Subcutaneous adipose tissue (tissue), 4 donors: Measurements from ENCODE around the gene TMEM120B. TPM values are rescaled to one million over a fixed set of nuclear protein-coding genes. Genes with fewer than 3 reads are reported as not detected.

ENCODE experiments used
- CTCF ChIP-seq: fragments of 450-650 bp; IDR thresholded peaks from one replicate; pipeline ENCODE4 v1.5.1; 2016; ENCODE audit warnings: low read depth, mild to moderate bottlenecking, control low read depth, antibody characterized with exemption, moderate library complexity
- total RNA-seq, 4 donors: library from RNA; depleted of rRNA; stranded (reverse); fragments of >200 nt; gene quantifications; one replicate each; pipeline ENCODE4 v1.1.0, GENCODE V29; 2016

TMEM120B gene
- total RNA-seq, 4 donors from 2014 or later, result 2.7 to 15.4 (median 3.2) TPM

GRCh38 chr12:121715862-121716435 is 3.4 kb downstream of the TMEM120B start:
- no peak for TF ChIP-seq CTCF

GRCh38 chr12:121717041-121717699 is 4.6 kb downstream of the TMEM120B start:
- no peak for TF ChIP-seq CTCF

- no peak for TF ChIP-seq CTCF
These were observed 6.2 kb downstream of the TMEM120B start for GRCh38 chr12:121718653-121719239.

- TF ChIP-seq CTCF, result no peak
These were observed 7.4 kb downstream of the TMEM120B start for GRCh38 chr12:121719926-121720414.

GRCh38 chr12:121720762-121721161 is 8.2 kb downstream of the TMEM120B start:
- TF ChIP-seq CTCF, result no peak

DNA sequence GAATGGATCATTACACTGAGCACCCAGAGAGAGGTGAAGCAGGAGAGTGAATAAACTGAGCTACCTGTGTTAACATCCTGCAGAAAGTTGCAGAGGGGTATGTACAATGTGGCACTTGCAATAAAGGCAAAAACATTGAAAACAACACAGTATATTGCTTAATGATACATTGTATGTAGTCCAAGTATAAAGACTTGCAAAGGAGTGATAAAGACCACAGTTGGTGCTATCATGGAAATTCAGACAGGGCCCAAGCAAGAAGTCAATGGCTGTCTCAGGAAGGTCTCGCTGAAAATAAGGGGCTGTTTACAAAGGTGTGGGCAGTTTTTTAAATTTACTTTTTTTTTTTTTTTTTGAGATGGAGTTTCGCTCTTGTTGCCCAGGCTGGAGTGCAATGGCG is 10.0 kb downstream of the TMEM120B start:
- TF ChIP-seq CTCF, result no peak

DNA sequence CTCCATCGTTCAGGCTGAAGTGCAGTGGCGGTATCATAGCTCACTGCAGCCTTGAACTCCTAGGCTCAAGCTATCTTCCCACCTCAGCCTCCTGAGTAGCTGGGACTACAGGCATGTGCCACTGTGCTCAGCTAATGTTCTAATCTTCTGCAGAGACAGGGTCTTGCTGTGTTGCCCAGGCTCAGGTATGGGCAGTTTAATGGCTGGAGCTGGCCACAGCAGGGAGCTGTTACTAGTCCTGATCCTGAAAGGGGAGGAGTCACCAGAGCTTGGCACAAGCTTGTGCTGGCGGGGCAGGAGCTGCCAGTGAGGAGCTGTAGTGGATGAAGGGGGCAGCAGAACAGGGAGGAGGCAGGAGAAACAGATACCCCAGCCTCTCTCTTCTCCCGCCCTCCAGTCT is 10.6 kb downstream of the TMEM120B start:
- TF ChIP-seq CTCF, result no peak
